ENCODE results near the gene SMYD5. TPM values are rescaled to one million over a fixed set of nuclear protein-coding genes. Genes with fewer than 3 reads are reported as not detected.

SMYD5 gene
- total RNA-seq, 1 donor, result 17.4 TPM

DNA sequence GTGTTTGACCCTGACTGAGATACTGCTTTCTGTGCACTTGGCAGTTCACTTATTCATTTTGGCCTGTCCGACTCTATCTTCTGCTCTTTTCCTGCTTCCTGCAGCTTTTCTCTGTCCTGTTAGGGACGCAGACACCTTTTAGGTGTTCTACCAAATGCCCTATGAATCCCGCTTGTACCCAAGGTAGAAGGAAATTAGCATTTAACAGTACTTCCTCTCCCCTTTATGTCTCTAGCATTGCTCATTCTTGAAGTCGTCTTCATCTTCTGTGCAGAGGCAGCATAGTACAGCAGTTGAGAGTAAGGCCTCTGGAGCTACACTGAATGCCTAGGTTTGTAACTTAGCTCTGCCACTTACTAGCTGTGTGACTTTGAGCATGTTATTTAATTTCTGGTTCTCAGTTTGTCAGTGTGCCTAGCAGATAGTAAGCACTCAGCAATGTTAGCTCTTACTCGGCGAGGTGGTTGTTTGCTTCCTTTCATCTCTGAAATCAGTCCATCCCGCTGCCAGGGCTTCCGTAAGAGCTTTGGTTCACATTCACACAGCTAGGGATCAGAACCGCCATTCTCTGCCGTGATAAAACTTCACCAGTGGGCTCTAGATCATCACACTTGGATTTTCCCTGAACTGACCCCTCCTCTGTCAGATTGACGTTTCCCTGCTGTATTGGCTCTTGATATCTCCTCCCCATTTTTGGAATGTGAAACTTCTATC is 21.4 kb downstream of the SMYD5 start:
- TF ChIP-seq, protein P1, sequence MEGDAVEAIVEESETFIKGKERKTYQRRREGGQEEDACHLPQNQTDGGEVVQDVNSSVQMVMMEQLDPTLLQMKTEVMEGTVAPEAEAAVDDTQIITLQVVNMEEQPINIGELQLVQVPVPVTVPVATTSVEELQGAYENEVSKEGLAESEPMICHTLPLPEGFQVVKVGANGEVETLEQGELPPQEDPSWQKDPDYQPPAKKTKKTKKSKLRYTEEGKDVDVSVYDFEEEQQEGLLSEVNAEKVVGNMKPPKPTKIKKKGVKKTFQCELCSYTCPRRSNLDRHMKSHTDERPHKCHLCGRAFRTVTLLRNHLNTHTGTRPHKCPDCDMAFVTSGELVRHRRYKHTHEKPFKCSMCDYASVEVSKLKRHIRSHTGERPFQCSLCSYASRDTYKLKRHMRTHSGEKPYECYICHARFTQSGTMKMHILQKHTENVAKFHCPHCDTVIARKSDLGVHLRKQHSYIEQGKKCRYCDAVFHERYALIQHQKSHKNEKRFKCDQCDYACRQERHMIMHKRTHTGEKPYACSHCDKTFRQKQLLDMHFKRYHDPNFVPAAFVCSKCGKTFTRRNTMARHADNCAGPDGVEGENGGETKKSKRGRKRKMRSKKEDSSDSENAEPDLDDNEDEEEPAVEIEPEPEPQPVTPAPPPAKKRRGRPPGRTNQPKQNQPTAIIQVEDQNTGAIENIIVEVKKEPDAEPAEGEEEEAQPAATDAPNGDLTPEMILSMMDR (IDR thresholded peaks at IDR 0.05; ENCODE audit: extremely low read depth, low read depth, low read length), result no peak
- peak overlapping the region; percentile 88 for H3K4me3 ChIP-seq (ENCODE audit: insufficient read depth, low read length)
- no peak overlapping the region for H2AFZ ChIP-seq (ENCODE audit: low read length)
- H3K36me3 ChIP-seq (ENCODE audit: insufficient read depth, low read length), result peaks cover 21% of the 10 kb centered on the region
- H3K27me3 ChIP-seq (ENCODE audit: insufficient read depth, low read length), result no peaks in the 10 kb centered on the region
- peaks cover 60% of the 10 kb centered on the region for H4K20me1 ChIP-seq (ENCODE audit: insufficient read depth, low read length)
- peaks cover 70% of the 10 kb centered on the region for H3K79me2 ChIP-seq (ENCODE audit: insufficient read depth, low read length)
- peak; percentile 43 for DNase-seq (ENCODE audit: insufficient read length, low spot score, missing footprints)
- peak overlapping the region; percentile 94 for H3K27ac ChIP-seq (ENCODE audit: low read depth, low read length)
- H3K4me1 ChIP-seq (ENCODE audit: insufficient read depth, low read length), result peaks cover 42% of the 10 kb centered on the region
- peak overlapping the region; percentile 100 for H3K4me2 ChIP-seq (ENCODE audit: insufficient read depth, low read length)
- no peaks in the 10 kb centered on the region for H3K9me3 ChIP-seq (ENCODE audit: low read depth, low read length)

DNA sequence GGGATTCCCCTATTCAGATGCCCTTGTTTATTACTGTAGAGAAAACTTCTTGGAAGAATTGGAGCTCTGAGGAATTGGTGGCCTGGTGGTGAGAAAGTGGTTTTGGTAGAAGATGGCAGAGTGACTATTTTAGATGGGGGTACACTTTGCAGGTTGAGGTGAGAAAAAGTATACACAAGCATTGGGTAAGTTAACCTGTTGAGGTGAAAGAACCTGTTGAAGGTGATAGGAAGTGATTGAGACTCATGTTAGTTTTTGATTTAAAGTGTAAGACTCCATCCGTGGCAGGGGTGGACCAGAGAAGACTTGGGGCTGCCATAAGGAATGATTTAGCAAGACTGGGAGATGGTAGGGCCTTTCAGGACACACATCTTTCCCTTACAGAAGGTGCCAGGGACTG is 23.1 kb downstream of the SMYD5 start:
- Histone ChIP-seq H3K27ac (ENCODE audit: low read depth, low read length) (no peak overlapping the region), H3K79me2 (ENCODE audit: insufficient read depth, low read length) (peaks cover 85% of the 10 kb centered on the region), H4K20me1 (ENCODE audit: insufficient read depth, low read length) (peaks cover 62% of the 10 kb centered on the region), H3K4me1 (ENCODE audit: insufficient read depth, low read length) (peaks cover 42% of the 10 kb centered on the region), H3K36me3 (ENCODE audit: insufficient read depth, low read length) (peaks cover 31% of the 10 kb centered on the region), H3K9me3 (ENCODE audit: low read depth, low read length) (no peaks in the 10 kb centered on the region), H2AFZ (ENCODE audit: low read length) (no peak overlapping the region), H3K4me3 (ENCODE audit: insufficient read depth, low read length) (no peak overlapping the region), H3K27me3 (ENCODE audit: insufficient read depth, low read length) (no peaks in the 10 kb centered on the region), H3K4me2 (ENCODE audit: insufficient read depth, low read length) (no peak overlapping the region)
- no peak for DNase-seq (ENCODE audit: insufficient read length, low spot score, missing footprints)
- TF ChIP-seq, protein P1 (IDR thresholded peaks at IDR 0.05; ENCODE audit: extremely low read depth, low read depth, low read length), result no peak

DNA sequence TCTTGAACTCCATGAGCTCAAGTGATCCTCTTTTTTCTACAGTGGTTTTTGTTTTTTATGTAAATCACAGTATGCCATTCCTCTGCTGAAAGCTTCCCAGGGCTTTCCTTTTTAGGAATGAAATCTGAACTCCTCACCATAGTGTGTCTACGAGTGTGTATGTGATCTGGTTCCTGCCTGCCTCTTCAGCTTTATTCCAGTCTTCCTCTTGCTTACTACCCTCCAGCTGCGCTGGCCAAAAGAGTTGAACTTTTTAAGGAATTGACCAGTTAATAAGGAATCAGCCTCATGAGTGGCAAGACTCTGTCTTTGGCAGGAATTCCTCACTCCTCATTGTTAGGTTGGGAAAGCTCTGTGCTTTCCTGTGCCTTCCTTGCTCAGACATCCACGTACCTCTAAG is 24.1 kb downstream of the SMYD5 start:
- peaks cover 87% of the 10 kb centered on the region for H3K79me2 ChIP-seq (ENCODE audit: insufficient read depth, low read length)
- H2AFZ ChIP-seq (ENCODE audit: low read length), result no peak overlapping the region
- H3K9me3 ChIP-seq (ENCODE audit: low read depth, low read length), result no peaks in the 10 kb centered on the region
- TF ChIP-seq, protein P1 (IDR thresholded peaks at IDR 0.05; ENCODE audit: extremely low read depth, low read depth, low read length), result no peak
- peak; percentile 64 for DNase-seq (ENCODE audit: insufficient read length, low spot score, missing footprints)
- H3K27me3 ChIP-seq (ENCODE audit: insufficient read depth, low read length), result no peaks in the 10 kb centered on the region
- H3K36me3 ChIP-seq (ENCODE audit: insufficient read depth, low read length), result peaks cover 39% of the 10 kb centered on the region
- H3K4me1 ChIP-seq (ENCODE audit: insufficient read depth, low read length), result peaks cover 37% of the 10 kb centered on the region
- H3K4me3 ChIP-seq (ENCODE audit: insufficient read depth, low read length), result no peak overlapping the region
- H3K4me2 ChIP-seq (ENCODE audit: insufficient read depth, low read length), result no peak overlapping the region
- H4K20me1 ChIP-seq (ENCODE audit: insufficient read depth, low read length), result peaks cover 65% of the 10 kb centered on the region
- peak overlapping the region; percentile 18 for H3K27ac ChIP-seq (ENCODE audit: low read depth, low read length)

DNA sequence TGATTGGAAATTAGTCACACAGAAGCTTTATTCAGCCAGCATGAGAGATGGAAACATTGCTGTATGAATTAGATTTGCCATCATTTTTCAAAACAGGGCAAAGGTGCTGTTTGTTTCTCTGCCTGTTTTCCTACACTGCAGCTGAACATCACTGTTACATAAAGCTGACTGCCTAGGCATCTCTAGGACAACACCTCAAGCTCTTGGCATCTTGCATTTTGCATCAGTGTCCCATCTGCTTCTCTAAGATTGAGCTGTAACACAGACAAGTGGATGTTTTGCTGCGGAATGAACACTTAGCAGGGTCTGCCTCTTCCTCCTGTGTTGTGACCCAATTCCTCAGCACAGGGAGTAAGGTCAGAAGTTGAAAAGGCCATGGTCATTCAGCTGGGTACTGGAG is 24.9 kb downstream of the SMYD5 start:
- Histone ChIP-seq H3K4me3 (ENCODE audit: insufficient read depth, low read length) (no peak overlapping the region), H3K9me3 (ENCODE audit: low read depth, low read length) (no peaks in the 10 kb centered on the region), H3K79me2 (ENCODE audit: insufficient read depth, low read length) (peaks cover 93% of the 10 kb centered on the region), H3K27ac (ENCODE audit: low read depth, low read length) (peak overlapping the region; percentile 18), H3K4me2 (ENCODE audit: insufficient read depth, low read length) (no peak overlapping the region), H2AFZ (ENCODE audit: low read length) (no peak overlapping the region), H3K36me3 (ENCODE audit: insufficient read depth, low read length) (peaks cover 47% of the 10 kb centered on the region), H3K4me1 (ENCODE audit: insufficient read depth, low read length) (peaks cover 31% of the 10 kb centered on the region), H3K27me3 (ENCODE audit: insufficient read depth, low read length) (no peaks in the 10 kb centered on the region), H4K20me1 (ENCODE audit: insufficient read depth, low read length) (peaks cover 65% of the 10 kb centered on the region)
- TF ChIP-seq, protein P1 (IDR thresholded peaks at IDR 0.05; ENCODE audit: extremely low read depth, low read depth, low read length), result no peak
- DNase-seq (ENCODE audit: insufficient read length, low spot score, missing footprints), result no peak
